Middle frontal gyrus (tissue), 1 donor: Measurements from ENCODE around the gene YIF1A.
"Not testable (repeated sequence)": the region's sequence is repeated elsewhere in the genome, so short reads cannot be mapped to it uniquely, and the experiment has no call there.

ENCODE experiments used
- DNase-seq: peaks from one replicate; pipeline ENCODE4 v3.0.0-alpha.2; 2015; ENCODE audit warnings: low spot score; ENCODE audit errors: extremely low spot score

Gene YIF1A

DNA sequence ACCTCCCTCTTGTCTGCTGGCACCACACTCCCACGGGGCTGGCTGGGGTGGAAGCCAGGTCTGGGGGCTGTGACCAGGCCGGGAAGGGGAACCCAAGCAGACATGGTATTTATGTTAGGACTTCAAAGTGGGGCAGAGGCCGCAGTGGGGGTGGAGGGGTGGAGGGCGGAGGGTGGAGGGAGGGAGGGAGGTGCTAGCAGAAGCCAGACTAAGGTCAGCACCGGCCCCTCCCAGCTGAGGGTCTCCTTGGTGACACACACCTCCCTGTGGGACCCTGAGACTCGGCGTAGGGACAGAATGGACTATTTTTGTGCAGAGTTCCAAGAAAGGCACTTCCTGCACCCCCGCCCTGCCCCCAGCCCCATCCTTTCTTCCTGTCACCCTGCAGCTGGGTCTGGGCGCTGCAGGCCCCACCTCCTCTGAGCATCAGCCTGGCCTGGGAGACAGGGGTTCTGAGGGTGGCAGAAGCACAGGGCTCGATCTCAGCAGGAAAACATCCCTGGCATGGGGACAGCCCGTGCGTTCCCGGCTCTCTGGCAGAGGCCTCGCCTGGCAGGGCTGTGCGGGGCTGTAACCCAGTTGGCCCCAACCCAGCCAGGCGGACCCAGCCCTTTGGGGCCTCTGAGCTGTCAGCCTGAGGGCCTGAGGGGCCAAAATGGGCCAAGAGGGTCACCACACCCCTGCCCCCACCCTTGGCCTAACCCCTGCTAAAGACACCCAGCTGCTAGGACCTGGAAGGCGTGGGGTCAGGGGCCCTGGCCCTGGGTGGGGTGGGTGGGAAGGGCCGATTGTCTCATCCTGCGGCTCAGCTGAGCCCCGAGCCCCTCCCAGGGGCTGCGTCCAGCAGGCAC, 37.5 kb upstream of the YIF1A start:
- no peak for DNase-seq

DNA sequence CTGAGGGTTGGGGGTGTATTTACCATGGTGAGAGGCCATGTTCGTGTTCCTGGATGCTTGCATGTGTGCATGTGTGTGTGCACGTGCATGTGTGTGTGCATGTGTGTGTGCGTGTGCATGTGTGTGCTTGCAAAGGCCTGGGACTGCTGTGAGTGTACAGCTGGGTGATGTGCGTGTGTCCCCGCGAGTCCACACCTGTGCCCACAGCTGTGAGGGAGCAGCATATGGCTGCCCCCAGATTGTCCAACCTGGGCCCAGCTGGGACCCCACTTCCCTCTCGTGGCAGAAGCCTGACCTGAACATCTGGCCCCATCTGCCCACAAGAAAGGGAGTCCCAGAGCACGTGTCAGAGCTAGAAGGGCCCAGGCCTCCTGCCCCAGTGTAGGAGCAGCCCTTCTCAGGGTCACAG, 36.3 kb upstream of the YIF1A start:
- no peak for DNase-seq

DNA sequence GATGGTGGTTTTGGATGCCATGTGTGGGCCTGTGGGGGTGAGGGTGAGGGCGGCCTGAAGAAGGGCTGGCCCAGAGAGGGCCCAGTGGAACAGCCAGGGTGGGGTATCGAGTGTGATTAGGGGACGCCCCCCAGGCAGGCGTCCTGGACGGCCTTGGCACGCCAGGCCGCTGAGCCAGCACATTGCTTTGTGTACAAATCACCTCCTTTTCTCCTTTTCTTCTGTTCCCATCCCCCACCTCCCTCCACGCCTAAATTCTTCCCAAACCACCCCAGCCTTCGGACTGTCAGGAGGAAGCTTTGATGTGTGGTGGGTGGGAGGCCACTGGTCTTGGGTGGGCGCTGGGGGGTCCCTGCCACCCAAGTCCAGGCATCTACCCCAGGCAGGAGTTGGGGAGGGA, 35.7 kb upstream of the YIF1A start:
- no peak for DNase-seq

DNA sequence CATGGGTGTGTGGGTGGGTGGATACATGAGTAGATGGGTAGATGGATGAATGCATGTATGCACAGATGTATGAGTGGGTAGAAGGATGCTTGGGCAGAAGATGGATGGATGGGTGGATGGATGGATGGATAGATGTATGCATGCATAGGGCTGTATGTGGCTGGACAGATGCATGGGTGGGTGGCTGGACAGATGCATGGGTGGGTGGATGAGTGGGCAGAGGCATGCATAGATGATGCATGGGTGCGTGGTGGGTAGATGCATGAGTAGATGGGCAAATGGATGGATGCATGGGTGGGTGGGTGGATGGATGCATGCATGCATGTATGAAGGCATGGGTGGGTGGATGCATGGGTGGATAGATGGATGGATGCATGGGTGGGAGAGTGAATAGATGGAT, 34.7 kb upstream of the YIF1A start:
- DNase-seq: no peak

DNA sequence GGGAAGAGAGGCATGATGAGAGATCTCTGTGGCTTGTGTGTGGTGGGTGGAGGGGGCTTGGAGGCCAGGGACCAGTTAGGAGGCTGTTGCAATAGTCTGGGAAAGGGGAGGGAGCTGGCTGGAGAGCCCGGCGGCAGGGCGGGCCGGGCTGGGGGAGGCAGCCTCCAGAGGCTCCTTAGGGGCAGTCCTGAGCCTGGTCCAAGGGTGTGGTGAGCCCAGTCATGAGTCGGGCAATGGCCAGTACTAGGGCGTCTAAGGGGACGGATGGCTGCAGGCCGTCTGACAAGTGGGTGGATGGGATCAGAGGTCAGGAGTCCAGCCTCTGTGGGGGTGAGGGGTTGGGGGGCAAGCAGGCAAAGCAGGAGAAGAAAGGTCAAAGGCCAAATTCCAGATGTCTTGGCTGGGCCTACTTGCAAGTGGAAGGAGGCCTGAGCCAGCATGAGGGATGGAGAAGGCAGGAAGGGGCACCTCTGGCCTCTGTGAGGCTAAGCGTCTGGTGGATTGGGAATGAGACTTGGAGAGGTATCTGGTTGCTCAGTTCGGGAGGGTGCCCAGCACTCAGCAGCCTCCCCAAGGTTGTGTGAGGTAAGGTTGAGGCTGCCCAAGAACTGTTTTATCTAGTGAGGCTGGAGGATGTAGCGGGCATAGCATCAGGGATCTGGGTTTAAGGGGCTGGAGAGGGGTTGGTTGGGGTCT, 33.9 kb upstream of the YIF1A start:
- DNase-seq: no peak

DNA sequence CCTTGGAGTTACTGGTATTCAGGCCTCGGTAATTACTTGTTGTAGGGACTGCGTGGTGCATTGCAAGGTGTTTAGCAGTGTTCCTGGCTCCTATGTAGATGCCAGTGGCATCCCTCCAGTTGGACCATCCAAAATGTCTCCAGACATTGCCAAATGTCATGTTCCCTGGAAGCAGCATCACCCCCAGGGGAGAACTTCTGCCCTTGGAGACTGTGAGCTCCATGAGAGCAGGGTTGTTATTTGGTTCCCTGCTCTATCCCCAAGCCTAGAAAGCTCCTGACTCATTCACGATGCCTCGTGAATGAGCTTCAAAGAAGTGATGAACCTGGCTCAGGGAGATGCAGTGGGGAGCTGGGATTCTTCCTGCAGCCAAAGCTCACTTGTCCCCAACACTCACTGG, 32.7 kb upstream of the YIF1A start:
- DNase-seq: no peak

DNA sequence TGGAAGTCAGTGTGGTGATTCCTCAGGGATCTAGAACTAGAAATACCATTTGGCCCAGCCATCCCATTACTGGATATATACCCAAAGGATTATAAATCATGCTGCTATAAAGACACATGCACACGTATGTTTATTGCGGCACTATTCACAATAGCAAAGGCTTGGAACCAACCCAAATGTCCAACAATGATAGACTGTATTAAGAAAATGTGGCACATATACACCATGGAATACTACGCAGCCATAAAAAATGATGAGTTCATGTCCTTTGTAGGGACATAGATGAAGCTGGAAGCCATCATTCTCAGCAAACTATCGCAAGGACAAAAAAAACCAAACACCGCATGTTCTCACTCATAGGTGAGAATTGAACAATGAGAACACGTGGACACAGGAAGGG, 31.8 kb upstream of the YIF1A start:
- not testable (repeated sequence) for DNase-seq

DNA sequence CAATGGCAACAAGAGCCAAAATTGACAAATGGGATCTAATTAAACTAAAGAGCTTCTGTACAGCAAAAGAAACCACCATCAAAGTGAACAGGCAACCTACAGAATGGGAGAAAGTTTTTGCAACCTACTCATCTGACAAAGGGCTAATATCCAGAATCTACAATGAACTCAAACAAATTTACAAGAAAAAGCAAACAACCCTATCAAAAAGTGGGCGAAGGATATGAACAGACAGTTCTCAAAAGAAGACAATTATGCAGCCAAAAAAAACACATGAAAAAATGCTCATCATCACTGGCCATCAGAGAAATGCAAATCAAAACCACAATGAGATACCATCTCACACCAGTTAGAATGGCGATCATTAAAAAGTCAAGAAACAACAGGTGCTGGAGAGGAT, 31.3 kb upstream of the YIF1A start:
- DNase-seq: not testable (repeated sequence)

DNA sequence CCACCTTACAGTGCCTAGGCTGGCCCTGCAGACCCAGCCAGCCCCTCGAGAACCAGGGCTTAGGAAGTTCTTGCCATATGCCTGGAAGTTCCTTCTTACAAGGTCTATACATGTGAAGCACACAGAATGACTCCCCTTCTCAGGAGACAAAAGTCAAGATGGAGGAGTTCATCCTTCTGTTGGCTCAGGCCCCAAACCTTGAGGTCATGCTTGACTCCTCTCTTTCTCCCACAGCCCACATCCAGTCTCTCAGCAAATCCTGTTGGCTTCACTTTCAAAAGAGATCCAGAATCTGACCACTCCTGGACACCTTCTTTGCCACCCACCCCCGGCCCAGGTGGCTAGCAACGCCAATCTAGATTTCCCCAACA, 29.6 kb upstream of the YIF1A start:
- no peak for DNase-seq

DNA sequence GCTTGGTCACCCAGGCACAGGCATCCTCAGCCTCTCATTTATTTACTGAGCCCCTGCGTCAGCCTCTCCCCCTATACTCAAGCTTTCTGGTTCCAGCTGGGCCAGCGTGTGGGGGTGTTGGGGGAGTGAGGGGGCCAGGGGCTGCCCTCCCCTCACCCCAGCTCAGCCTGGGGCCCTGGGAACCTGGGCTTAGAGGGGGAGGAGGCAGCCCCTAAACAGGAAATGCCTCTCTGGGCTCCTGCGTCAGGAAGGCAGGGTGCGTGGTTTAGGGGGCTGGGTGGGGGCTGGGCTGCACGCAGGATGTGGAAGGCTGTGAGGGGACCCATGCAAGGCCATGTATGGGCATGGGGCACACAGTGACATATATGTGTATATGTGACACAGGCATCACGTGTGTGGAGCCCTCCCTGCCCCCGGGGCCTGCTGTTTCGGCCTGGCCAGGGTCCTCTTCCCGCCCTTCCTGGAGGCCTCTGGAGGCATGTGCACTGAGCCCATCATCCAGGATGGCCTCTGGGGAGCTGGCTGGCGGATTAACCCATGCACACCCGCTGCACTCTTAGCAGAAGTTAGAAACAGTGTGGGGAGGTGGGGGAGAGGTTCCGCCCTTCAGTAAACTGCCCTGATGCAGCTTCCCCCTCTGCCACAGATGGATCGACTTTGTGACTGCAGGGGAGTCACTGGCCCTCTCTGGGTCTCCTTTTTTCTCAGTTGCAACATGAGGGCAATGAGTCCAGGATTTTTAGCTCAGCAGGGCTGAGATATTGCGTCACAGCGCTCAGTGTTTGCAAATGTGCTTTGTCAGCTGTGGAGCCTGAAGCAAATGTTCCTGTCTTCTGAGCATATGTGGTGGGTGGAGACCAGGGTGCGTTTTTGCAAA, 29.0 kb upstream of the YIF1A start:
- DNase-seq: no peak

DNA sequence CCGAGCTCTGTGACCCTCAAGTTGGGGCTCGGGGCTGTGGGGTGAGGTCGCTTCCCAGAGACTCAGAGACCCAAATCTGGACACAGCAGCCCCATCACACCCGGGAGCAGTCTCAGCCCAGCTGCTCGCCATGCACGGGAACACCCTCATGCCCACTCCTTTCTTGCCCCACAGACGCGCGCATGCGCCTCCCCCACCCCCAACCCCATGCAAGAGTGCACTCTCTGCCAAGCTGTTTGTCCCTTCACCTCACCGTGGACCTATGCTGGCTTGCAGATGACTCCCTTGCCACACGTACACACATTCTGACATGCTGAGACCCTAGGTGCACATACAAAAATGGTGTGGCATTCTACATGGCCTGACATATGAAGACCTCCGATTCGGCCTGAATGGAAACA, 28.4 kb upstream of the YIF1A start:
- DNase-seq: no peak

DNA sequence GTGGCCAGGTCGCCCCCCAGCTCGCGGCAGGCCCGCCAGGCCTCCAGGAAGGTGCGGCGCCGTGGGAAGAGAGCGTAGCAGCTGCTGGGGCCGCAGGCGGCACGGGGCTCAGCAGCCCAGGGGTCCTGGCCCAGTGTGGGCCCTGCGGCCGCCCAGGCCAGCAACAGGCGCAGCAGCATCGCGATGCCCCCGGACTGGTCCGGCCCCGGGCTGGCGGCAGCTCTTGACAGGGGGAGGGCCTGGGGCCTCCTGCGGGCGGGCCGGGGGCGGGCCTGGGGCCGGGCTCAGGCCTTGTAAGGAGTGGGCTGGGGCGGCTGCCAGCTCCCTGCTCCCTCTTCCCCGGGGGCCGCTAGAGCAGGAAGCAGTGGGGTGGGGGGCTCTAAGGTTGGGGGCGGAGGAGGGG, 27.9 kb upstream of the YIF1A start, which contains the start of gene CD248:
TSS of gene CD248 (minus strand) at position 196 of the 403 bp plus-strand sequence. CDS start at position 179, 17 bp downstream.
- no peak for DNase-seq

DNA sequence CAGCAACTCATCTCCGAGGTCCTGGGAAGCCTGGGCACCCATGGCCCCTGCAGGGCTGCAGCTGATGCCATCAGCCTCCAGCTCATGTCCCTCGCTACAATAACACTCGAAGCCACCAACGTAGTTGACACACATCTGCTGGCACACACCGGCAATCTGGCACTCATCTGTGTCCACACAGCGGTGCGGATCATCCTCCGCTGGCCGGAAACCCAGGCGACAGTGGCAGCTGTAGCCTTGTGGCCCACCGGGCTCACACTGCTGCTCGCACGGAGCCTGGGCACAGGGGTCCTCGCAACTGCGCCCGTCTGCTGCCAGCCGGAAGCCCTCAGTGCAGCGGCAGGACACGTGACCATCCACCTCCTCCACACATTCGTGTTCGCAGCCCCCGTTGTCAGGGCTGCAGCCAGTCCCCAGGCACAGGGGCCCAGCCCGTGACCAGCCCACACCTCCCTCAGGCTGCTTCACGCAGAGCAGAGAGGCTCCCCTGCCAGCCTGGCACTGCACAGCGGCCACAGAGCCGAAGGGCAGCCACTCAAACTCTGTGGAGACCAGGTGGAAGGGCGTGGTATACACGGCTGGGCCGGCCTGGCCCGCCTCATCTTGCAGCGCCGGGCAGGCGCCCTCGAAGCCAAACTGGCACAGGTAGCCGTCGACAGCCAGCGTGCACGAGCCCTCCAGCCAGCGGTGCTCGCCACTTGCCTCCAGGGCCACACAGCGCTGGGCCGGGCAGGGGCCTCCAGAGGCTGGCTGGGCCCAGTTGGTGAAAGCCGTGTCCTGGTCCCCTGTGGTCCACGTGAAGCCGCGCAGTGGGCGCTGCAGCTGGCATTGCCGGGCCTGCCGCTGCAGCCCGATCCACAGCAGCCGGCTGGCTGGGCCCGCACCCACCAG, 27.2 kb upstream of the YIF1A start:
- no peak for DNase-seq

DNA sequence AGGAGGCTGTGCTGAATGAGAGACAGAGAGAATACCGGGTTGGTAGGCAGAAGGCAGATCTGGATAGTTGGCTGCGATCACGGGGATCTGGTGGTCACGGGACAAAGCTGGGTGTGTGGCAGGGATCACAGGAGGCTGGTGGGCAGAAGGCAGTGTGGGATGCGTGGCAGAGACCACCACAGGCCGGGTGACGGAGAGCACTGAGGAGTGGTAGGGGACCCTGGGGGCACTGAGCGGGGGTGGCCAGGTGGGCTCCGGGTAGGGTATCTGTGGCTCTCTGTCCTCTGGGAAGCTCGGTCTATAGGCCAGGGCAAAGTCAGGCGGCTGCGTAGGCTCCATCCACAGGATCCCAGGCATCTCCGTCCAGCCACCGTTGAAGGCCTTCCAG, 26.5 kb upstream of the YIF1A start:
- DNase-seq: no peak

DNA sequence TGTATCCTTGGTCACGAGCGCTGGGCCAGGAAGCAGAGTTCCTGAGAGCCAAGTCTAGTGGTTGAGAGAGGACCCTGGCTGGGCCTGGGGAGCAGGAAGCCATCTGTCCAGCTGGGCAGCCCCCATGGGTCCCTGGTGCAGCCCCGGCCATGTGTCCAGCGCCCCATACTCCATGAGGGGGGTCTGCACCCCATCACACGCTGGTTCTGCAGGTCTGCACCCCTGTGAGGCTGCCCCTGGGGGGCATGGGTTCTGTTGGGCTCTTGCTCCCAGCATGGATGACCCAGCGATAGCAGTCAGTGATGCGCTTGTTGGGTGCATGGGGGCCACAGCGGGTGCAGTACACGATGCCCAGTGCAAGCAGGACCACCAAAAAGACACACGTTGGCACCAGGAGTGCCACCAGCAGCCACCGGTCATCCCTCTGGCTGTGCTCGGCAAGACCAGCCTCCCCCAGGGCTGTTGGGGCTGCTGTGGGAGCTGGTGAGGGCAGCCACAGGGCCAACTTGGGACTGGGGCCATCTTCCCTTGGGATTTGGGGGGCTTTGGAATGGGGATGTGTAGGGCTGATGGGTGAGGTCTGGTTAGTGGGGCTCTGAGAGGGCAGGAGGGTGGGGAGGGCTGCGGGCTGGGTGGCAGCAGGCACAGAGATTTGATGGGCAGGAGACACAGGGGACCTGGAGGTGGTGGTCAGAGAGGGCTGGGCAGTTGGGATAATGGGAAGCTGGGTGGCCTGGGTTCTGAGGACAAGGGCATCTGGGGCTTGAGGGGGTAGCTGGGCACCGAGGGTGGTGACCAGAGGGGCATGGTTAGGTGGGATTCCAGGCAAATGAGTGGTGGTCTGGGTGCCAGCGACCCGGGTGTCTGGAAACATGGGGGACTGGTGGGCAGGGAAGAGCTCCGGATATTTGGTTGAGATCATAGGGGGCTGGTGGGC, 25.9 kb upstream of the YIF1A start:
- no peak for DNase-seq

DNA sequence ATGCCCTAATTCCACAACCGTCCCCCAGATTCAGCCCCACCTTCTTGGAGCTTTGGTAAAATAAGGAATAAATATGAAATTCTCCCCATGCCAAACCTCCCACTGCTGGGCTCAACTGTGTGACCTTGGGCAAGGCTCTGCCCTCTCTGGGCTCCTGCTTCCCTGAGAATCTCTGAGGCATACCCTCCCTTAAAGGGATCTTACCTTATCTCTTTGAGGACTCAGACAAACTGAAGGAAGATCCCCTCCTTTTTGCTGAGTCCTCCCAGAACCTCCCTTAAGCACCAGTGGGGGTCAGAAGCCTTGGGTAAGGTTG, 25.2 kb upstream of the YIF1A start:
- DNase-seq: no peak

DNA sequence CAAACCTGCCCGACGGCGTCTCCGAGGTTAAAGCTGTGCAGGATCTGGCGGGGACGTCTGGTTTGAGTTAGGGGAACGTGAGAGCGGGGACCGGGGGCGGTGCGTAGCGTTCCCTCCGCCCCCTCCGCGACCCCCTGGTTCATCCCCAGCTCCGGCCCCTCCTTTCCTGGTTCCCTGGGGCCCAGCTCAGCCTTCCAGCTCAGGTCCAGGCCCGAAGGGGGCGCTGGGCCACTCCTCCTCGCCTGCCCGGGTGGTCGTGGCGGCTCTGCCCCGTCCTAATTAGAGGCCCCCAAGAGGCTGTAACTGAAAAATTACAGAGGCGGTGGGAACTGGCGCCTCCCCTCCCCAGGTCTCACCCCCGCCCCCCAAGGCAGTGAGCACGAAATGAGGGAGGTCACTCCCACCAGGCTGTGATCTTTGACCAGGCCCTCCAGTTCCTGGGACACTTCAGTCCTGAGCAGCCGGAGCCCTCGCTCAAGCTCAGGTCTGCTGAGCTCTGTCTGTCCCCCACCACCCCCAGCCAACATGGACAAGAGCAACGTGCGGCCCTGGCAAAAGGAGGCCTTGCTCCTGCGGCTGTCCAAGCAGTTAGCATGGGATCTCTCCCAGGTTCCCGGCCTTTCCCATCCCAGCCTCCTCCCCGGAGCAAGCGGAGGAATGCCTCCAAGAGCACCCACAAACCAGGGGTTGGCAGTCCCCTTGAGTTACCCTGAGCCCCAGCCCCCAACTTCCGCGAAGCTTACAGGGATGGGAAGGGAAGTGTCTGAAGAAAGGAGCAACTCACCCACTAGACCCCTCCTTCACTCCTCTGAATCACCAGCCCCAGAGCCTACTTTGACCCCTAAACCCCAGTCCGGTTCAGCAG, 24.6 kb upstream of the YIF1A start:
- DNase-seq: no peak

DNA sequence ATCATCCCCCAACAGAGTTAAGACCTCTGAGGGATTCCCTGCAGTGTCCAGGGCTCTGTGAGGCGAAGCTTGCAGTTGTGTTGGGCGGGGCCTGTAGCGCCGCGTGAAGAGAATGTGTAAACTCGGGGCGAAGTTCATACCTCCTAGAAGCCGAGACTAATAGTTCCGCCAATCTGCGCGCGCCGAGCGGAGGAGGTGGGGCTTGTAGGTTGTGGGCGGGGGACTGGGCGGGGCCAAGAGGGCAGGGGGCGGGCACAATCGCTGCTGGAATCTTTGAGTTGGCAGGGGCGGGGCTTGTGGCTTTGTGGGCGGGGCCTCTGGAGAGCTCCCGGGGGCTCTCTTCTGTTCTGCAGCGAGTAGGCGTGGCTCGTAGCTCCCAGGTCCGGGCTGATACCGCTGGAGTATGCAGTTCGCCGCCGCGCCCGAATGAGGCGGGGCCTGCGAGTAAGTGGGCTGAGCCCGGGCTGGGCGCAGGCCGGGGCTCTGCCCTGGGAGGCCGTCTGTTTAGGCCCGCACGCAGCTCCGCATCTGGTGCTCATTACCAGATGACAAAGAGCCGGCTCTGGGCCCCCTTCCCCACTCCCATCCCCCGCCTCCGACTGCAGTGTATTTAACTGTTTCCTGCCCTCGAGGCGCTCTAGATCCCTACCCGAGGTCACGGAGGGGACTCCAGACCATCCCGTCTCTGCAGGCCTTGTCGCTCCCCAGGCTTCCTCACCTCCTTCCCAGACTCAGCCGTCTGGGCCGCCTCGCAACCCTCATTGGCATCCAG, 23.8 kb upstream of the YIF1A start:
- peak; percentile 85 for DNase-seq
